ENCODE measurements around the gene OTUD5. TPM values are rescaled to one million over a fixed set of nuclear protein-coding genes. Genes with fewer than 3 reads are reported as not detected.
"Not testable (repeated sequence)": the region's sequence is repeated elsewhere in the genome, so short reads cannot be mapped to it uniquely, and the experiment has no call there.

The OTUD5 gene
- total and polyA plus RNA-seq, 8 donors = 38.1 to 60.4 (median 58.2) TPM

GRCh38 chrX:48890934-48891401, 66.4 kb downstream of the OTUD5 start:
- no peak for TF ChIP-seq CTCF (IDR thresholded peaks at IDR 0.05)
- peaks cover 0 to 3% of the 10 kb centered on the region in 2 donors for H3K36me3 ChIP-seq
- no peaks in the 10 kb centered on the region for H3K4me1 ChIP-seq
- H3K27ac ChIP-seq = peak overlapping the region; percentile 31 to 63
- peak overlapping the region; percentile 33 to 61 for H3K4me3 ChIP-seq
- ATAC-seq = peak; percentile 62
- H3K9me3 ChIP-seq = no peaks in the 10 kb centered on the region
- peak in 3 of 4 donors; percentile 8 to 80 (median 13) for DNase-seq
- intact Hi-C loops (cut with DNase I) = no loop called here
- H3K27me3 ChIP-seq = no peaks in the 10 kb centered on the region

GRCh38 chrX:48890296-48890925, 67.0 kb downstream of the OTUD5 start:
- no peak for DNase-seq
- no peak for TF ChIP-seq CTCF (IDR thresholded peaks at IDR 0.05)
- intact Hi-C loops (cut with DNase I) = no loop called here
- no peak for ATAC-seq
- no peaks in the 10 kb centered on the region for H3K4me1 ChIP-seq
- H3K27me3 ChIP-seq = no peaks in the 10 kb centered on the region
- peak overlapping the region; percentile 33 to 61 for H3K4me3 ChIP-seq
- no peaks in the 10 kb centered on the region for H3K9me3 ChIP-seq
- H3K27ac ChIP-seq = no peak overlapping the region
- H3K36me3 ChIP-seq = peaks cover 0 to 3% of the 10 kb centered on the region in 2 donors

- H3K36me3 ChIP-seq; H3K9me3 ChIP-seq; DNase-seq; intact Hi-C loops (cut with DNase I); ATAC-seq; H3K4me1 ChIP-seq; H3K27ac ChIP-seq; H3K27me3 ChIP-seq; H3K4me3 ChIP-seq: not testable (repeated sequence)
Measured at GRCh38 chrX:48886586-48886985, 70.8 kb downstream of the OTUD5 start.

- no peak for TF ChIP-seq CTCF (IDR thresholded peaks at IDR 0.05)
- H3K27ac ChIP-seq = no peak overlapping the region
- H3K9me3 ChIP-seq = no peaks in the 10 kb centered on the region
- H3K36me3 ChIP-seq = no peaks in the 10 kb centered on the region
- intact Hi-C loops (cut with DNase I) = no loop called here
- DNase-seq (no peak), ATAC-seq (no peak)
- no peaks in the 10 kb centered on the region for H3K4me1 ChIP-seq
- H3K27me3 ChIP-seq = no peaks in the 10 kb centered on the region
- no peak overlapping the region for H3K4me3 ChIP-seq
Measured at GRCh38 chrX:48883729-48884128, 73.7 kb downstream of the OTUD5 start.

- not testable (repeated sequence) for H3K9me3 ChIP-seq, ATAC-seq
Measured at GRCh38 chrX:48876944-48877343, 80.5 kb downstream of the OTUD5 start.

More at GRCh38 chrX:48876944-48877343, 80.5 kb downstream of the OTUD5 start:
- H3K36me3 ChIP-seq; intact Hi-C loops (cut with DNase I); H3K4me3 ChIP-seq; DNase-seq; H3K4me1 ChIP-seq; H3K27me3 ChIP-seq; H3K27ac ChIP-seq: not testable (repeated sequence)

Other genes starting within 250 kb of the OTUD5 start
- 1 to 10 TPM in 1 of 2 donors, under 1 TPM in 1; 0.84 to 2.5 TPM for gene GLOD5, start 195.9 kb downstream of the OTUD5 start, total RNA-seq
- 1 to 10 TPM; 1.3 to 2.3 (median 1.6) TPM for gene GLOD5, start 195.9 kb downstream of the OTUD5 start, polyA plus RNA-seq (ENCODE audit: insufficient read length in 6 of 6)
- under 1 TPM; 0.47 to 0.55 TPM for gene GATA1, start 171.0 kb downstream of the OTUD5 start, total RNA-seq
- 1 to 10 TPM in 3 of 6 donors, under 1 TPM in 3; 0.65 to 1.3 (median 0.97) TPM for gene GATA1, start 171.0 kb downstream of the OTUD5 start, polyA plus RNA-seq (ENCODE audit: insufficient read length in 6 of 6)
- gene HDAC6, start 155.5 kb downstream of the OTUD5 start, total RNA-seq = 10 to 100 TPM; 76.7 to 82.9 TPM
- 100 to 1,000 TPM; 149 to 199 (median 166) TPM for gene HDAC6, start 155.5 kb downstream of the OTUD5 start, polyA plus RNA-seq (ENCODE audit: insufficient read length in 6 of 6)
- gene ERAS, start 131.1 kb downstream of the OTUD5 start, total RNA-seq = not detected
- gene ERAS, start 131.1 kb downstream of the OTUD5 start, polyA plus RNA-seq (ENCODE audit: insufficient read length in 6 of 6) = under 1 TPM in 5 of 6 donors, not detected in 1; 0.14 to 0.52 (median 0.26) TPM
- 1 to 10 TPM; 2.3 to 3.9 TPM for gene PCSK1N, start 122.0 kb downstream of the OTUD5 start, total RNA-seq
- 1 to 10 TPM; 1.4 to 4.9 (median 3.4) TPM for gene PCSK1N, start 122.0 kb downstream of the OTUD5 start, polyA plus RNA-seq (ENCODE audit: insufficient read length in 6 of 6)
- 10 to 100 TPM; 36.7 to 41.0 TPM for gene TIMM17B, start 59.8 kb downstream of the OTUD5 start, total RNA-seq
- gene TIMM17B, start 59.8 kb downstream of the OTUD5 start, polyA plus RNA-seq (ENCODE audit: insufficient read length in 6 of 6) = 10 to 100 TPM; 29.5 to 36.0 (median 33.4) TPM
- 10 to 100 TPM; 56.3 to 68.2 TPM for gene PQBP1, start 59.7 kb downstream of the OTUD5 start, total RNA-seq
- gene PQBP1, start 59.7 kb downstream of the OTUD5 start, polyA plus RNA-seq (ENCODE audit: insufficient read length in 6 of 6) = 10 to 100 TPM; 74.0 to 84.6 (median 79.8) TPM
- 10 to 100 TPM; 38.0 to 39.4 TPM for gene SLC35A2, start 46.0 kb downstream of the OTUD5 start, total RNA-seq
- 10 to 100 TPM; 21.5 to 27.2 (median 22.6) TPM for gene SLC35A2, start 46.0 kb downstream of the OTUD5 start, polyA plus RNA-seq (ENCODE audit: insufficient read length in 6 of 6)
- gene PIM2, start 38.6 kb downstream of the OTUD5 start, total RNA-seq = 10 to 100 TPM; 14.2 to 17.7 TPM
- 1 to 10 TPM; 4.6 to 8.3 (median 5.0) TPM for gene PIM2, start 38.6 kb downstream of the OTUD5 start, polyA plus RNA-seq (ENCODE audit: insufficient read length in 6 of 6)
- 1 to 10 TPM; 2.3 to 4.3 TPM for gene KCND1, start 14.2 kb upstream of the OTUD5 start, total RNA-seq
- gene KCND1, start 14.2 kb upstream of the OTUD5 start, polyA plus RNA-seq (ENCODE audit: insufficient read length in 6 of 6) = 1 to 10 TPM; 4.0 to 5.7 (median 4.5) TPM
- 10 to 100 TPM; 36.1 to 52.2 TPM for gene GRIPAP1, start 44.7 kb upstream of the OTUD5 start, total RNA-seq
- 10 to 100 TPM; 49.1 to 67.1 (median 61.3) TPM for gene GRIPAP1, start 44.7 kb upstream of the OTUD5 start, polyA plus RNA-seq (ENCODE audit: insufficient read length in 6 of 6)
- 10 to 100 TPM; 48.0 to 63.5 TPM for gene TFE3, start 85.8 kb upstream of the OTUD5 start, total RNA-seq
- gene TFE3, start 85.8 kb upstream of the OTUD5 start, polyA plus RNA-seq (ENCODE audit: insufficient read length in 6 of 6) = 10 to 100 TPM; 36.2 to 46.6 (median 40.2) TPM
- gene CCDC120, start 101.4 kb upstream of the OTUD5 start, total RNA-seq = 10 to 100 TPM in 1 of 2 donors, 1 to 10 TPM in 1; 9.7 to 11.9 TPM
- gene CCDC120, start 101.4 kb upstream of the OTUD5 start, polyA plus RNA-seq (ENCODE audit: insufficient read length in 6 of 6) = 10 to 100 TPM; 13.5 to 19.5 (median 16.2) TPM
- 10 to 100 TPM; 37.3 to 40.0 TPM for gene PRAF2, start 116.4 kb upstream of the OTUD5 start, total RNA-seq
- gene PRAF2, start 116.4 kb upstream of the OTUD5 start, polyA plus RNA-seq (ENCODE audit: insufficient read length in 6 of 6) = 10 to 100 TPM; 26.6 to 38.0 (median 33.3) TPM
- 10 to 100 TPM; 47.5 to 51.6 TPM for gene WDR45, start 122.3 kb upstream of the OTUD5 start, total RNA-seq
- 10 to 100 TPM; 45.8 to 61.5 (median 48.2) TPM for gene WDR45, start 122.3 kb upstream of the OTUD5 start, polyA plus RNA-seq (ENCODE audit: insufficient read length in 6 of 6)
- 10 to 100 TPM; 15.5 to 15.7 TPM for gene GPKOW, start 166.1 kb upstream of the OTUD5 start, total RNA-seq
- gene GPKOW, start 166.1 kb upstream of the OTUD5 start, polyA plus RNA-seq (ENCODE audit: insufficient read length in 6 of 6) = 10 to 100 TPM; 19.9 to 24.8 (median 22.2) TPM
- 1 to 10 TPM; 5.6 to 9.4 TPM for gene MAGIX, start 205.2 kb upstream of the OTUD5 start, total RNA-seq
- gene MAGIX, start 205.2 kb upstream of the OTUD5 start, polyA plus RNA-seq (ENCODE audit: insufficient read length in 6 of 6) = 1 to 10 TPM; 1.6 to 4.0 (median 2.2) TPM
- gene PLP2, start 214.3 kb upstream of the OTUD5 start, total RNA-seq = 100 to 1,000 TPM in 1 of 2 donors, 10 to 100 TPM in 1; 79.8 to 241 TPM
- 10 to 100 TPM; 42.7 to 62.7 (median 49.7) TPM for gene PLP2, start 214.3 kb upstream of the OTUD5 start, polyA plus RNA-seq (ENCODE audit: insufficient read length in 6 of 6)
- 10 to 100 TPM; 14.0 to 17.6 TPM for gene PRICKLE3, start 228.8 kb upstream of the OTUD5 start, total RNA-seq
- 1 to 10 TPM; 5.5 to 6.6 (median 5.6) TPM for gene PRICKLE3, start 228.8 kb upstream of the OTUD5 start, polyA plus RNA-seq (ENCODE audit: insufficient read length in 6 of 6)
- 1 to 10 TPM; 2.1 to 3.0 TPM for gene SYP, start 242.6 kb upstream of the OTUD5 start, total RNA-seq
- gene SYP, start 242.6 kb upstream of the OTUD5 start, polyA plus RNA-seq (ENCODE audit: insufficient read length in 6 of 6) = 1 to 10 TPM; 2.7 to 4.2 (median 3.1) TPM